Caco-2 (cell line): ENCODE measurements around the gene MYBPC3. TPM values are rescaled to one million over a fixed set of nuclear protein-coding genes. Genes with fewer than 3 reads are reported as not detected.

ENCODE experiments used
- BruUV-seq: library from RNA; stranded (reverse); fragments of 400-500 nt; replicated peaks from 2 replicates; lab custom pipeline; 2021; lab: Mats Ljungman, UMichigan
- CTCF ChIA-PET: fragments of 300-600 bp; sonication (Branson Sonifier 250); formaldehyde crosslinking; loops from one replicate; lab custom pipeline; 2022; ENCODE audit warnings: antibody characterized with exemption; lab: Charles Lee
- POLR2A ChIA-PET: fragments of 300-600 bp; sonication (Branson Sonifier 250); formaldehyde crosslinking; loops from one replicate; lab custom pipeline; 2022; ENCODE audit warnings: antibody characterized with exemption; lab: Charles Lee
- DNase-seq, 2 experiments: peaks; one replicate each; pipeline versions ENCODE4 v3.0.0 to v3.0.0-alpha.2; 2020 to 2022
- H3K27me3 ChIP-seq: replicated peaks from 2 replicates; pipeline ENCODE4 v1.6.0; 2011; ENCODE audit warnings: low read length; ENCODE audit not compliant: control insufficient read depth, insufficient read depth
- H3K36me3 ChIP-seq: 2 replicates; pipeline ENCODE4 v1.5.1; 2011; ENCODE audit warnings: low read length; ENCODE audit not compliant: control insufficient read depth, insufficient read depth
- H3K4me1 ChIP-seq: fragments of 250-450 bp; sonication (Bioruptor Pico); 2 replicates; pipeline ENCODE4 v1.5.1; 2020; ENCODE audit warnings: mild to moderate bottlenecking
- H3K4me3 ChIP-seq: 2 replicates; pipeline ENCODE4 v1.5.1; 2011; ENCODE audit warnings: low read depth, mild to moderate bottlenecking, control low read depth, low read length
- H3K9me3 ChIP-seq: fragments of 250-450 bp; sonication (Bioruptor Pico); 2 replicates; pipeline ENCODE4 v1.5.1; 2020; ENCODE audit warnings: mild to moderate bottlenecking, moderate library complexity
- H3K27ac Mint-ChIP-seq: one replicate; pipeline ENCODE4 v1.8.0; 2022; ENCODE audit warnings: mixed read lengths; ENCODE audit not compliant: unreplicated experiment
- H3K27me3 Mint-ChIP-seq: one replicate; pipeline ENCODE4 v1.8.0; 2022; ENCODE audit warnings: mixed read lengths; ENCODE audit not compliant: insufficient read depth, unreplicated experiment
- H3K36me3 Mint-ChIP-seq: one replicate; pipeline ENCODE4 v1.8.0; 2022; ENCODE audit warnings: mild to moderate bottlenecking, mixed read lengths; ENCODE audit not compliant: insufficient read depth, unreplicated experiment
- H3K4me1 Mint-ChIP-seq: one replicate; pipeline ENCODE4 v1.8.0; 2022; ENCODE audit warnings: low read depth, mixed read lengths; ENCODE audit not compliant: unreplicated experiment
- H3K4me3 Mint-ChIP-seq: one replicate; pipeline ENCODE4 v1.8.0; 2022; ENCODE audit warnings: mild to moderate bottlenecking, moderate library complexity, mixed read lengths; ENCODE audit not compliant: unreplicated experiment
- H3K9me3 Mint-ChIP-seq: one replicate; pipeline ENCODE4 v1.8.0; 2022; ENCODE audit warnings: mixed read lengths; ENCODE audit not compliant: unreplicated experiment
- intact Hi-C: fragments of 100-400 bp; cut with micrococcal nuclease; formaldehyde crosslinking; loops from one replicate; pipeline ENCODE4 v1.10.0; 2022; ENCODE audit not compliant: unreplicated experiment
- total RNA-seq: library from RNA; stranded (reverse); gene quantifications from 2 replicates; pipeline ENCODE4 v1.2.3, GENCODE V29; 2022
- TF ChIP-seq, protein P1 (sequence below), 2 experiments: fragments of 200-600 bp in 1 of 2; IDR thresholded peaks; 1 replicate in 1 of 2; 2 replicates in 1 of 2; pipeline versions ENCODE4 v1.5.1 to v1.8.0; 2011 to 2022; ENCODE audit warnings: antibody characterized with exemption in 1 of 2, control low read depth in 1 of 2, inconsistent platforms in 1 of 2, low read depth in 1 of 2, low read length in 1 of 2, mild to moderate bottlenecking in 1 of 2, moderate library complexity in 1 of 2; ENCODE audit not compliant: insufficient read depth in 1 of 2, severe bottlenecking in 1 of 2, unreplicated experiment in 1 of 2

MYBPC3 gene
- total RNA-seq, 1 experiment from 2014 or later, result not detected

DNA sequence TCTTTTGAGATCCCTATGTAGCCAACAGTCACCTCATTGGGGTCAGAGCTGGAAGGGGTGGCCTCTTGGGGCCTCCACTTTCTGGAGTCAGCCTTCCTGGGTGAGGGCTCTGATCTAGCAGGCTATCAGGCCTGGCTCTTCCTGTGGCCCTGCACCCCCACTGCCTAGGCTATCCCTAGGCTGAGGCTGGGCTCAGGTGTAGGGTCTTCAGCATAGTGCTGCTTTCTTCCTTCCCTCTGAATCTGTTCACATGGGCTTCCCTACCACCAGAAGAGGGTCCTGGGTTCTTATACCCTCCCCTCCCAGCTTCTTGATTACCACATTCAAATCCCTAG, 26.3 kb upstream of the MYBPC3 start:
- Mint-ChIP-seq H3K27ac (no peak overlapping the region), H3K4me1 (no peaks in the 10 kb centered on the region), H3K9me3 (no peaks in the 10 kb centered on the region), H3K36me3 (no peaks in the 10 kb centered on the region), H3K27me3 (no peaks in the 10 kb centered on the region), H3K4me3 (no peak overlapping the region)
- intact Hi-C loops, result loop anchor here (10.0 kb wide), 1 partner anchor 476 kb away; no protein-coding TSS in a partner anchor
- Histone ChIP-seq H3K4me1 (peaks cover 4% of the 10 kb centered on the region; the same call in 1 of the 2 replicates), H3K27me3 (no peaks in the 10 kb centered on the region), H3K4me3 (no peak overlapping the region), H3K9me3 (no peaks in the 10 kb centered on the region), H3K36me3 (no peaks in the 10 kb centered on the region)
- no TSS peak for BruUV-seq
- ChIA-PET CTCF (no interaction called here), POLR2A (no interaction called here)
- no peak for DNase-seq
- TF ChIP-seq, protein P1, sequence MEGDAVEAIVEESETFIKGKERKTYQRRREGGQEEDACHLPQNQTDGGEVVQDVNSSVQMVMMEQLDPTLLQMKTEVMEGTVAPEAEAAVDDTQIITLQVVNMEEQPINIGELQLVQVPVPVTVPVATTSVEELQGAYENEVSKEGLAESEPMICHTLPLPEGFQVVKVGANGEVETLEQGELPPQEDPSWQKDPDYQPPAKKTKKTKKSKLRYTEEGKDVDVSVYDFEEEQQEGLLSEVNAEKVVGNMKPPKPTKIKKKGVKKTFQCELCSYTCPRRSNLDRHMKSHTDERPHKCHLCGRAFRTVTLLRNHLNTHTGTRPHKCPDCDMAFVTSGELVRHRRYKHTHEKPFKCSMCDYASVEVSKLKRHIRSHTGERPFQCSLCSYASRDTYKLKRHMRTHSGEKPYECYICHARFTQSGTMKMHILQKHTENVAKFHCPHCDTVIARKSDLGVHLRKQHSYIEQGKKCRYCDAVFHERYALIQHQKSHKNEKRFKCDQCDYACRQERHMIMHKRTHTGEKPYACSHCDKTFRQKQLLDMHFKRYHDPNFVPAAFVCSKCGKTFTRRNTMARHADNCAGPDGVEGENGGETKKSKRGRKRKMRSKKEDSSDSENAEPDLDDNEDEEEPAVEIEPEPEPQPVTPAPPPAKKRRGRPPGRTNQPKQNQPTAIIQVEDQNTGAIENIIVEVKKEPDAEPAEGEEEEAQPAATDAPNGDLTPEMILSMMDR (IDR thresholded peaks at IDR 0.05; ENCODE audit: insufficient read depth in 1 of 2, low read depth in 1 of 2, low read length in 1 of 2, severe bottlenecking in 1 of 2, unreplicated experiment in 1 of 2), result no peak

DNA sequence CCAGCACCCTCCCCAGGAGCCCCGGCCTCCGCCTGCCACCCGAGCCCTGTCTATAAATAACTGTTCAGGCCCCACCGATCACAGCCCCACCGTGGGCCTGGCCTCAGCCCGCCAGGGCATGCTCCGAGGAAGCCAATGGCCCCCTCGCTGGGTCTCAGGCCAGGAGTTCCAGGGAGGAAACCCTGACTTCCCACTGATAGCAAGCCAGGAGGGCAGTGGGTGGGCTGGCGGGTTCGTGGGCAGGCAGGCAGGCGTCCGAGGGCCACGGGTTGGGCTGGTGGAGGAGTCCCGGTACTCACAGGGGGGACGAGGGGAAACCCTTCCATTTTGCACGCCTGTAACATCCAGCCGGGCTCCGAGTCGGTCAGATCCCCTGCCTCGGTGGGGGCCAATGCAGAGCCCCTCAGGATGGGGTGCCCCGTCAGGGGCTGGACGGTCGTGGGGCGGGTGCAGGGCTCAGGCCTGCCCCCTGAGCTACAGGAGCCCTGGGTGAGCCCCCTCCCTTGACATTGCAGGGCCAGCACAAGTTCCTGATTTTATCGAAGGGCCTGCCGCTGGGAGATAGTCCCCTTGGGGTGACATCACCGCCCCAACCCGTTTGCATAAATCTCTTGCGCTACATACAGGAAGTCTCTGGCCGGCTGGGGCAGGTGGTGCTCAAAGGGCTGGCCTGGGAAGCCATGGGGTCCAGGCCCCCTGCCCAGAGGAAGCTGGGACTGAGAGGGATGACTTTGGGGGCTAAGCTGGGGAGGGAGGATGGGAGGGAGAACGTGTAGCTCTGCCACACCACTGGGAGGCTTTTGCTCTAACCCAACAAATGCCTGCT, 25.7 kb upstream of the MYBPC3 start, which contains the start of gene SPI1:
SPI1 (minus strand) TSS at position 538 of the 826 bp plus-strand sequence; CDS start at position 344, 194 bp downstream.
- H3K27me3 ChIP-seq, result no peaks in the 10 kb centered on the region
- H3K4me1 Mint-ChIP-seq, result no peaks in the 10 kb centered on the region
- no peaks in the 10 kb centered on the region for H3K9me3 ChIP-seq
- ChIA-PET CTCF (no interaction called here), POLR2A (no interaction called here)
- H3K4me1 ChIP-seq, result peaks cover 4% of the 10 kb centered on the region; the same call in 1 of the 2 replicates
- H3K9me3 Mint-ChIP-seq, result no peaks in the 10 kb centered on the region
- no TSS peak for BruUV-seq
- H3K4me3 ChIP-seq, result no peak within 1 kb of the TSS
- intact Hi-C loops, result loop anchor here (10.0 kb wide), 1 partner anchor 477 kb away; no protein-coding TSS in a partner anchor
- no peaks in the 10 kb centered on the region for H3K27me3 Mint-ChIP-seq
- no peaks in the 10 kb centered on the region for H3K36me3 ChIP-seq
- TF ChIP-seq, protein P1 (IDR thresholded peaks at IDR 0.05; ENCODE audit: insufficient read depth in 1 of 2, low read depth in 1 of 2, low read length in 1 of 2, severe bottlenecking in 1 of 2, unreplicated experiment in 1 of 2), result no peak
- no peaks in the 10 kb centered on the region for H3K36me3 Mint-ChIP-seq
- H3K27ac Mint-ChIP-seq, result no peak within 1 kb of the TSS
- no peak for DNase-seq
- no peak within 1 kb of the TSS for H3K4me3 Mint-ChIP-seq

DNA sequence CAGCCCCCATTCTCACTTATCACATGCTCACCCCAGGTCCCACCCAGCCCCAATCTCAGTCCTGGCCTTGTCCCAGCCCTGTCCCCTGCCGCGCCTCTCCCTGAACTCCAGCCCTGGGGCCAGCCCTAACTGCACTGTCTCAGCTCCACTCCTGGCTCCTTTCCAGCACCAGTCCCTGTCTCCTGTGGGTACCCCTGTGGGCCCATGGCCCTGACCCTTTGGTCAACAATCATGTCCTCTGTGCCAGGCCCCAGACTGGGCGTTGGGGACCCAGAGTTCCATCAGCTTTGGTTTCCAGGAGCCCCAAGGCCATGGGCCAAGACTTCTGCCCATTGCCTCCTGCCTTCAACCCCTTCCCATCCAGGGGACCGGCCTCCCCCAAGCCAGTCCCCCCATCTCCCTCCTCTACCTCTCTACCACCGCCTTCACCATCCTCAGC, 25.1 kb upstream of the MYBPC3 start:
- peak in 1 of 2 experiments; percentile 32 for DNase-seq
- H3K9me3 ChIP-seq, result no peaks in the 10 kb centered on the region
- intact Hi-C loops, result loop anchor here (10.0 kb wide), 1 partner anchor 477 kb away; no protein-coding TSS in a partner anchor
- no peaks in the 10 kb centered on the region for H3K9me3 Mint-ChIP-seq
- ChIA-PET POLR2A (no interaction called here), CTCF (no interaction called here)
- H3K4me3 ChIP-seq, result no peak overlapping the region
- TF ChIP-seq, protein P1 (IDR thresholded peaks at IDR 0.05; ENCODE audit: insufficient read depth in 1 of 2, low read depth in 1 of 2, low read length in 1 of 2, severe bottlenecking in 1 of 2, unreplicated experiment in 1 of 2), result no peak
- H3K27me3 ChIP-seq, result no peaks in the 10 kb centered on the region
- no peaks in the 10 kb centered on the region for H3K36me3 ChIP-seq
- no peak overlapping the region for H3K27ac Mint-ChIP-seq
- H3K4me3 Mint-ChIP-seq, result no peak overlapping the region
- no peaks in the 10 kb centered on the region for H3K36me3 Mint-ChIP-seq
- BruUV-seq, result no TSS peak
- peaks cover 4% of the 10 kb centered on the region; the same call in 1 of the 2 replicates for H3K4me1 ChIP-seq
- H3K27me3 Mint-ChIP-seq, result no peaks in the 10 kb centered on the region
- peaks cover under 1% of the 10 kb centered on the region for H3K4me1 Mint-ChIP-seq
